Gastroesophageal sphincter (tissue), 3 donors: ENCODE measurements around the gene MAP6.

Experiments used
- CTCF ChIP-seq, 4 experiments: fragments of 200-600 bp in 2 of 4; fragments of 450-650 bp in 2 of 4; sonication (generic) in 1 of 4; IDR thresholded peaks; one replicate each; pipeline ENCODE4 v1.5.1; 2017 to 2019; ENCODE audit warnings: antibody characterized with exemption in 4 of 4, mild to moderate bottlenecking in 2 of 4, moderate library complexity in 2 of 4
- POLR2A ChIP-seq, 2 donors: fragments of 450-650 bp; IDR thresholded peaks; one replicate each; pipeline ENCODE4 v1.6.1; 2017; ENCODE audit warnings: antibody characterized with exemption in 2 of 2, mild to moderate bottlenecking in 2 of 2, moderate library complexity in 1 of 2

DNA sequence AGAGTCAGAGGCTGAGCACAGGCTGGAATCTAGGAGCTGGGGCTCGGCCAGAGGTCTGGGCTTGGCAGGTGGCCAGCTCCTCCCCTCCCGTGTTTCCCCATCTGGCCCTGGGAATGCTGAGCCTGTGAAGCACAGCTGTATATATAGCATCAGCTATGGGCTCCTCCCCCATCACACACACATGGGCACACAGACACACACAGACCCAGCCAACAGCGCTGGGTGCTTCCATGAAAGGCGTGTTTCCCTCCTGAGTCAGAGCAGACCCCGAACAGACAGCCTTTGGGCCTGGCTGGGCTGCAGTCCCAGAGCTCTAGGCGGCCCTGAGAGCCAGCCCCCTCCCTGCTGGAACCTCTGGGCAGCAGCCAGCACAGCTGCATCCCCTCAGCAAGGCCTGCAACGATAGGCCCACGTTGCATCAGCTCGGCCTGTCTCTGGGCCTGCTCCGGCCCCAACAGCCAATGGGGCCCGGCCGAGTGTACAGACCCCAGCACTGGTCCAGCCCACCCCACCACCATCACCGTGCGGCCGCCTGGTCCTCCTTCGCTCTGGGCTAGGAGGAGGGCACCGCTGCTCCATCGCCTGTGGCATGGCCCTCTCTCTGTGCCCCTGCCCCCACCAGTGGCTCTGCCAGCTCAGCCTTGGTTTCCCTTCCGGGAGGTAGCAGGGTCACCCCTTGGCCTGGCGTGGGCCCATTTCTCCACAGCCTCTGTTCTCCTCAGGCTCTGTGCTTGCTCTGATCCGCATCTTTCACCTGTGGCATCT, 114.4 kb downstream of the MAP6 start:
- TF ChIP-seq POLR2A (IDR thresholded peaks at IDR 0.05) (peak in 1 of 2 donors; percentile 31), CTCF (IDR thresholded peaks at IDR 0.05) (no peak)
